PC-9 (cell line): ENCODE data around the gene PIK3R6.

ENCODE experiments used
- EZH2 ChIP-seq: fragments of 200-600 bp; sonication (generic); IDR thresholded peaks from 2 replicates; pipeline ENCODE4 v1.8.0; 2017; ENCODE audit warnings: antibody characterized with exemption, low read depth
- TF ChIP-seq, protein P1 (sequence below): fragments of 200-600 bp; sonication (generic); conservative IDR thresholded peaks from 2 replicates; pipeline ENCODE4 v1.6.1; 2017; ENCODE audit warnings: mixed run types, antibody characterized with exemption, mild to moderate bottlenecking, moderate library complexity

DNA sequence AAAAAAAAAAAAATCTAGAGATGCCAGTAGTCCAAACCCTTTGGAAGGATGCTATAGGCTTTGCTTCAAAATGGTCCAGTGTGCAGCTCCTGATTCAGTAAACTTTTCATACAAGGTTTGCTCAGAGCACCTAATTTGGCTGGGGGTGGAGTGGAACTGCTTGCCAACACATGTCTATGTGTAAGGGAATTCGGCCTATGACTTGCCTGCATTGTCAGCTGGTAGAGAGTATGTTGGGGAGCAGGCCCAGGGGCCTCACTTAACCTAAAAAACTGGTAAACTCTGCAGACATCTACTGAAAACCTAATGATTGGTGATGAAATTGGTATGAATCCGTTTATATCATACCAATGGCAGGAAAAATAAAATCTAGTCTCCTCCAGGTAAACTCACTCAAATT lies 66.8 kb downstream of the PIK3R6 start:
- TF ChIP-seq, protein P1, sequence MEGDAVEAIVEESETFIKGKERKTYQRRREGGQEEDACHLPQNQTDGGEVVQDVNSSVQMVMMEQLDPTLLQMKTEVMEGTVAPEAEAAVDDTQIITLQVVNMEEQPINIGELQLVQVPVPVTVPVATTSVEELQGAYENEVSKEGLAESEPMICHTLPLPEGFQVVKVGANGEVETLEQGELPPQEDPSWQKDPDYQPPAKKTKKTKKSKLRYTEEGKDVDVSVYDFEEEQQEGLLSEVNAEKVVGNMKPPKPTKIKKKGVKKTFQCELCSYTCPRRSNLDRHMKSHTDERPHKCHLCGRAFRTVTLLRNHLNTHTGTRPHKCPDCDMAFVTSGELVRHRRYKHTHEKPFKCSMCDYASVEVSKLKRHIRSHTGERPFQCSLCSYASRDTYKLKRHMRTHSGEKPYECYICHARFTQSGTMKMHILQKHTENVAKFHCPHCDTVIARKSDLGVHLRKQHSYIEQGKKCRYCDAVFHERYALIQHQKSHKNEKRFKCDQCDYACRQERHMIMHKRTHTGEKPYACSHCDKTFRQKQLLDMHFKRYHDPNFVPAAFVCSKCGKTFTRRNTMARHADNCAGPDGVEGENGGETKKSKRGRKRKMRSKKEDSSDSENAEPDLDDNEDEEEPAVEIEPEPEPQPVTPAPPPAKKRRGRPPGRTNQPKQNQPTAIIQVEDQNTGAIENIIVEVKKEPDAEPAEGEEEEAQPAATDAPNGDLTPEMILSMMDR, result no peak
- no peak for TF ChIP-seq EZH2
